NOMO-1 (cell line): ENCODE results near the gene CERCAM.

Experiments used
- DNase-seq, 2 experiments: peaks; one replicate each; lab custom pipeline; 2025; ENCODE audit not compliant: unreplicated experiment in 2 of 2; lab: John Stamatoyannopoulos, UW

Gene CERCAM

GRCh38 chr9:128454991-128455390, 34.3 kb downstream of the CERCAM start:
- no peak for DNase-seq

DNA sequence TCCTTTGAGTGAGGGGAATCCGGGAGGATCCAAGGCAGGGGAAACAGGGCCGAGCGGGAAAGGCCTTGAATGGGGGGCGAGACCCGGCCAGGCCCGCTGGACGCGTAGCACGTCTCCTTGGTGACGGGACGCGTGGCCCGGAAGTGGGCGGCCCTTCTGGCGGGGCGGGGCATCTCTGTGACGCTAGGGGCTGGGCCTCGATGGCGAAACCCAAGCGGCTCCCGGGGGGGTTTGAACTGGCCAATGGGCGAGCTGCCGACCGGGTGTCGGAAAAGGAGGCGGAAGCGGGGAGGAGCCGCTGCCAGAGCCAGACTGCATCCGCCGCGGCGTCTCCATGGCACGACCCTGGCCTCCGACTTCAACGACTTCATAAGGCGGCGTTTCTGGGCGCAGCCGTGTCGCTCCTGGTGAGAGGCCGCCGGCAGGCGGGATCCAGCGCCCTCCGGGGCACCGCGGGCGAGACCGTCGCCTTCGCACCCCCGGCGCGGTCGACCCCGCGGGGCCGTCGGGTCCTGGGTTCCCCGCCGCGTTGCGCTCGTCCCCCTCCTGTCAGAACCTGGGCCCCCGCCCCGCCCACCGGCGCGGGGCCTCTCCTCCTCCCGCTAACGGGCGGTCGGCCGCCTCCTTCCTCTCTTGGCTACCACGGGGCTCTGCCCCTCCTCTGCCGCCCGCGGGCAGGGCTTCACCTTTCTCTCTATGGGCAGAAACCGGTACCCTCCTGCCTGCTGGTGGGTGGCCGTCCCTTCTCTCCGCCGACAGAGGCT, 35.4 kb downstream of the CERCAM start, which contains the start of gene ODF2:
Gene ODF2, plus strand, starts transcription at position 158 of the 764 bp plus-strand sequence. Its CDS starts 86 bp downstream, at position 244.
- peak; percentile 93 to 96 for DNase-seq

- peak; percentile 74 to 75 for DNase-seq
These were observed 36.0 kb downstream of the CERCAM start for GRCh38 chr9:128456613-128457061.

DNA sequence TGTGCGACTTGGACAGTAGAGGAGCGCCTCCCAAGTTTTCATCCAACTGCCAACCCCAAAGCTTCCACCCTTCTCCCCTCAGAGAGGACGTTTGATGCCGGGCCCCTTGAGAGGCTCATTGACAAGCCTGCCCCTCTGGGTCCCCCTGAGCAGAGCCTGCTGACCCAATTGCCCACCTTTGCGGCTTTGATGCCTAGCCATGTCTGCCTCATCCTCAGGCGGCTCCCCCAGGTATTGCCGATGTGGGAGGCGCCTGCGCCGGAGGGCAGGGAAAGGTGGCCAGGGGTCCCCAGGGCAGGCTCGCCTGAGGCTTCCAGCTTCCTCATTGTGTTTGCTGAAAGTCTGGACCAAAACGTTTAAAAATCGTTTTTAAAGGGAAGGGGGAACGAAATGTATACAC, 36.5 kb downstream of the CERCAM start:
- no peak for DNase-seq

DNA sequence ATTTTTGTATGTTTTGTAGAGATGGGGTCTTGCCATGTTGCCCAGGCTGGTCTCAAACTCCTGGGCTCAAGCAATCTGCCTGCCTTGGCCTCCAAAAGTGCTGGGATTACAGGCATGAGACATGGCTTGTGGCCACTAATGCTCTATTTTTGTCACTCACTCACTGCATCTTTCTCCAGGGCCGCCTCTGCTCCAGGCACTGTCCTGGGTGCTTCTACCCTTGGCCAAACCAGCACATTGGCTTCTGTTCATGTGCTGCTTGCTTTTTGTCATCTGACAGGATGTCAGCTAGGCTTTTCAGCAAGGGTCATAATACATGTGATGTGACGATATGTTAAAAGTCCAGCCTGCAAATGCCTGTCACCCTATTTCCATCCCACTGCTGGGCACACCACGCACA, 38.4 kb downstream of the CERCAM start:
- no peak for DNase-seq

- no peak for DNase-seq
These were observed 48.4 kb downstream of the CERCAM start for GRCh38 chr9:128469070-128469469.

- no peak for DNase-seq
These were observed 49.9 kb downstream of the CERCAM start for GRCh38 chr9:128470560-128470959.

GRCh38 chr9:128473104-128473503, 52.4 kb downstream of the CERCAM start:
- DNase-seq, result no peak

DNA sequence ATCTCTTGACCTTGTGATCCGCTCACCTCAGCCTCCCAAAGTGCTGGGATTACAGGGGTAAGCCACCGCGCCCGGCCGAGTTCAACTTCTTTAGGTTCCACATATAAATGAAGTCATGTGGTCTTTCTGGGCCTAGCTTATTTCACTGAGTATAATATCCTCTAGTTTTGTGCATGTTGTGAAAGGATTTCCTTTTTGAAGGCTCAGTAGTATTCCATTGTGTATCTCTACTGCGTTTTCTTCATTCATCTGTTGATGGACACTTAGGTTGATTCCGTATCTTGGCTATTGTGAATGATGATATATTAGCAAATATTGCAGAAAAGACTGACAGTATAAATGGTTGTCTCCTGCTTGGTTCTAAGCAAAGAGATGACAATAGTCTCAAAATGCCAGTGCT, 55.2 kb downstream of the CERCAM start:
- DNase-seq, result no peak

GRCh38 chr9:128479262-128479661, 58.6 kb downstream of the CERCAM start:
- no peak for DNase-seq

- no peak for DNase-seq
These were observed 60.9 kb downstream of the CERCAM start for GRCh38 chr9:128481561-128481960.

- no peak for DNase-seq
These were observed 61.5 kb downstream of the CERCAM start for GRCh38 chr9:128482186-128482585.

DNA sequence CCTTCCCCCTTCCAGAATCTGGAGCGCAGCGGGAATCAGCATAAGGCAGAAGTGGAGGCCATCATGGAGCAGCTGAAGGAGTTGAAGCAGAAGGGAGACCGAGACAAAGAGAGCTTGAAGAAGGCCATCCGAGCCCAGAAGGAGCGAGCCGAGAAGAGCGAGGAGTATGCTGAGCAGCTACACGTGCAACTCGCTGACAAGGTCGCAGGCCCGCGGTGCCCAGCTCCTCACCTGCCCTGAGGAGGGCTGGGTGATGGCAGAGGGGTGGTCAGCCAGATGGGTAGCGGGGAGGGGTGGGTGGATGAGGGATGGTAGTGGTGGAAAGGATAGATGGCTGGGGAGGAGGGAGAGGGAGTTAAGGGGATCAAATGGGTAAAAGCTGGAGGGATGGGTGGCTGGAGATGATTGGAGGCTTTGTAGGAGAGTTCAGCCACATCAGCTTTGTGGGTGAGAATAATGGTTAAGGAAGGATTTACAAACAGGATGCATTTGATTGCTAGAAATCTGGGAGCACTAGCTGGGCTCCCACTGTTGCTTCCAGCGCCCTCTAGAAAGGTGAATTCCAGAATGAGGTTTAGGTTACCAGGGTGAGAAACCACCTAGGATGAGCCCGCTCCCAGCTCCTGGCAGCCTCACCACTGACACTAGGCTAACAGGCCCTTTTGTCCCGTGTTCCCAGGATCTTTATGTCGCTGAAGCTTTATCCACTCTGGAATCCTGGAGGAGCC, 64.2 kb downstream of the CERCAM start:
- DNase-seq, result no peak

DNA sequence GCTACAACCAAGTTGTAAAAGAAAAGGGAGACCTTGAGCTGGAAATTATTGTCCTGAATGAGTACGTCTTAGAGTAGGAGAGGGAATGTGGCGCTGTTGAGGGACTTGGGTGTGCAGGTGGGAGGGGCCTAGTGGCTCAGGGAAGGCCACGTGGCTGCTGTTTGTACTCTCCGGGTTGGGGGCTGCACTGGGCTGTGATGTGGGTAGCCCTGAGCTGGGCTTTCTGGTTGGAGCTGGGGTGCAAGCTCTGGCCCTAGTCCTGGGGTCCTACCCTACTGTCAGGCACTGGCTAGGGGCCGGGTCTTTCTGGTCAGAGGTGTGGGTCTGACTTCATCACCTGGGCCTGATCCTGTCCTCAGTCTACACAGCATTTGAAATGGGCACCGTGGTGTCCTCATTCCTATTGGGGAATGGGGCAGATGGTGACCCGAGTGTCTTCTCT, 64.8 kb downstream of the CERCAM start:
- DNase-seq, result no peak

- no peak for DNase-seq
These were observed 65.5 kb downstream of the CERCAM start for GRCh38 chr9:128486201-128486600.
